ENCODE results near the gene OR4E1. TPM values are rescaled to one million over a fixed set of nuclear protein-coding genes. Genes with fewer than 3 reads are reported as not detected.

OR4E1 gene
- total RNA-seq, 1 donor from 2014 or later: not detected

DNA sequence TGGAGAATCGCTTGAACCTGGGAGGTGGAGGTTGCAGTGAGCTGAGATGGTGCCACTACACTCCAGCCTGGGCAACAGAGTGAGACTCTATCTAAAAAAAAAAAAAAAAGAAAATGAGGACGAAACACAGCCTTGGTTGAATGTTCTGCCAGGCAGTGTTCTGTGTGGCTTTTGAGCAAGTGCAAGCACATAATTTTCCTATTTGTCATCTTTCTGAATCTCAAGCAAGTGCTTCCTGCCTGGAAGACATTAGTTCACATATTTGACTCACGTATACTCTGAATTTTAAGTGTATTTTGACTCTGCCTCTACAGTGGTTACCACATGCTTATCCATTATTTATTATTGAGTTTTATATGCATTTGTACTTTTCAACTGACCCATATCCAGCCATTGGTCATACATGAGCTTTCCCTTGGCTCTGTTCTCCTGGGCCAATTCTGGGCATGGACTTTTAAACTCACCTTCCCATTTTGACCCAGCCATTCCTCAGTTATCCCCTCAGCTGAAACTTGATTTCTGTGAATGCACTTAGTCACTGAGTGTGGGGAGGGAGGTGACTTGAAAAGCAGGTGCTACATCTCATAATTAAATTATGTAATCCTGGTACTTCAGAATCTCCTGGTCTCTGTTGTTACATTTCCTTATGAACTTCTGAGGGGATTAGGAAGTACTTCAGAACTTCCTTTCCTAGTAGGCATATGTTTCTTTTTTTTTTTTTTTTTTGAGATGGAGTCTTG, 47.0 kb downstream of the OR4E1 start:
- no peaks in the 10 kb centered on the region for H3K27me3 ChIP-seq
- no peaks in the 10 kb centered on the region for H3K36me3 ChIP-seq
- H3K4me1 ChIP-seq: no peaks in the 10 kb centered on the region
- H3K4me3 ChIP-seq: no peak overlapping the region
- intact Hi-C loops (cut with DNase I): no loop called here
- no peak for DNase-seq (ENCODE audit: low spot score in 2 of 2)
- TF ChIP-seq, protein P1, sequence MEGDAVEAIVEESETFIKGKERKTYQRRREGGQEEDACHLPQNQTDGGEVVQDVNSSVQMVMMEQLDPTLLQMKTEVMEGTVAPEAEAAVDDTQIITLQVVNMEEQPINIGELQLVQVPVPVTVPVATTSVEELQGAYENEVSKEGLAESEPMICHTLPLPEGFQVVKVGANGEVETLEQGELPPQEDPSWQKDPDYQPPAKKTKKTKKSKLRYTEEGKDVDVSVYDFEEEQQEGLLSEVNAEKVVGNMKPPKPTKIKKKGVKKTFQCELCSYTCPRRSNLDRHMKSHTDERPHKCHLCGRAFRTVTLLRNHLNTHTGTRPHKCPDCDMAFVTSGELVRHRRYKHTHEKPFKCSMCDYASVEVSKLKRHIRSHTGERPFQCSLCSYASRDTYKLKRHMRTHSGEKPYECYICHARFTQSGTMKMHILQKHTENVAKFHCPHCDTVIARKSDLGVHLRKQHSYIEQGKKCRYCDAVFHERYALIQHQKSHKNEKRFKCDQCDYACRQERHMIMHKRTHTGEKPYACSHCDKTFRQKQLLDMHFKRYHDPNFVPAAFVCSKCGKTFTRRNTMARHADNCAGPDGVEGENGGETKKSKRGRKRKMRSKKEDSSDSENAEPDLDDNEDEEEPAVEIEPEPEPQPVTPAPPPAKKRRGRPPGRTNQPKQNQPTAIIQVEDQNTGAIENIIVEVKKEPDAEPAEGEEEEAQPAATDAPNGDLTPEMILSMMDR (IDR thresholded peaks at IDR 0.05): no peak
- H3K27ac ChIP-seq: no peak overlapping the region
- no peaks in the 10 kb centered on the region for H3K9me3 ChIP-seq

Other genes with a start within 250 kb of the OR4E1 start
- gene CHD8, start 217.7 kb downstream of the OR4E1 start, total RNA-seq: 96.0 TPM
- gene RAB2B, start 196.9 kb downstream of the OR4E1 start, total RNA-seq: 19.2 TPM
- 76.7 TPM for gene TOX4, start 196.6 kb downstream of the OR4E1 start, total RNA-seq
- 45.0 TPM for gene METTL3, start 162.5 kb downstream of the OR4E1 start, total RNA-seq
- gene SALL2, start 147.5 kb downstream of the OR4E1 start, total RNA-seq: 18.0 TPM
- gene OR10G3, start 93.7 kb downstream of the OR4E1 start, total RNA-seq: not detected
- gene OR10G2, start 38.9 kb downstream of the OR4E1 start, total RNA-seq: not detected
- not detected for gene OR4E2, start 20.0 kb downstream of the OR4E1 start, total RNA-seq

All from ascending aorta (tissue), 2 donors.